GM12878 (cell line): ENCODE data around the gene PDE1C. TPM values are rescaled to one million over a fixed set of nuclear protein-coding genes. Genes with fewer than 3 reads are reported as not detected.
A peak's percentile ranks its signal among the peaks of the same experiment; 100 is the strongest.

ENCODE experiments used
- BCL11A ChIP-seq: IDR thresholded peaks from 2 replicates; pipeline ENCODE4 v1.6.1; 2011; ENCODE audit warnings: low read depth, low read length
- CREB1 ChIP-seq: IDR thresholded peaks from 2 replicates; pipeline ENCODE4 v1.6.1; 2012; ENCODE audit warnings: low read depth, mild to moderate bottlenecking, inconsistent platforms
- EP300 ChIP-seq, 2 experiments: fragments of 150-350 bp in 1 of 2; IDR thresholded peaks; 2 replicates each; pipeline ENCODE4 v1.6.1; 2011 to 2012; ENCODE audit warnings: low read depth in 2 of 2, low read length in 2 of 2, borderline replicate concordance in 1 of 2, improper control_type of control experiment in 1 of 2, inconsistent platforms in 1 of 2; ENCODE audit not compliant: control insufficient read depth in 1 of 2
- EZH2 ChIP-seq: IDR thresholded peaks from 2 replicates; pipeline ENCODE4 v1.6.1; 2012; ENCODE audit warnings: low read depth, mild to moderate bottlenecking, control low read depth, inconsistent platforms, low read length, borderline replicate concordance; ENCODE audit not compliant: control insufficient read depth
- IKZF1 ChIP-seq: fragments of 450-650 bp; conservative IDR thresholded peaks from 2 replicates; pipeline ENCODE4 v1.6.1; 2017; ENCODE audit warnings: antibody characterized with exemption, mild to moderate bottlenecking
- IKZF2 ChIP-seq, 2 experiments: fragments of 450-650 bp; IDR thresholded peaks; 2 replicates each; pipeline ENCODE4 v1.6.1; 2017; ENCODE audit warnings: mild to moderate bottlenecking in 2 of 2, moderate library complexity in 2 of 2
- JUND ChIP-seq: IDR thresholded peaks from 2 replicates; pipeline ENCODE4 v1.6.1; 2012; ENCODE audit warnings: low read depth, mild to moderate bottlenecking, low read length, improper control_type of control experiment, moderate library complexity
- MTA2 ChIP-seq: fragments of 450-650 bp; IDR thresholded peaks from 2 replicates; pipeline ENCODE4 v1.6.1; 2016; ENCODE audit warnings: low read depth, mild to moderate bottlenecking, moderate library complexity
- NFIC ChIP-seq: IDR thresholded peaks from 2 replicates; pipeline ENCODE4 v1.6.1; 2012; ENCODE audit warnings: low read depth, mild to moderate bottlenecking, inconsistent platforms, low read length, moderate library complexity
- POLR2AphosphoS5 ChIP-seq: IDR thresholded peaks from 2 replicates; pipeline ENCODE4 v1.6.1; 2011; ENCODE audit warnings: mild to moderate bottlenecking, low read length, inconsistent platforms
- SMC3 ChIP-seq: IDR thresholded peaks from 2 replicates; pipeline ENCODE4 v1.6.1; 2011; ENCODE audit warnings: low read length, improper control_type of control experiment, borderline replicate concordance
- TCF12 ChIP-seq: IDR thresholded peaks from 2 replicates; pipeline ENCODE4 v1.6.1; 2011; ENCODE audit warnings: low read depth, mild to moderate bottlenecking, low read length
- polyA plus RNA-seq, 11 experiments: library from polyadenylated mRNA; depleted of rRNA in 4 of 11; unstranded in 6 of 11; stranded (reverse) in 5 of 11; fragments of >200 nt; fragmentation: Nextera tagmentation in 4 of 11; fragmentation: Illumina TruSeq in 1 of 11; extraction: Ambion mirVana in 4 of 11; extraction: Trizol in 1 of 11; gene quantifications; 1 replicate in 1 of 11; 2 replicates in 10 of 11; pipeline versions ENCODE4 v1.2.1 to v1.2.3, GENCODE V29; 2011 to 2016; ENCODE audit warnings: inconsistent platforms in 2 of 11, missing spikeins in 2 of 11, low read depth in 1 of 11
- total RNA-seq, 4 experiments: library from RNA; depleted of rRNA in 3 of 4; stranded (reverse); fragments of >200 nt in 3 of 4; fragmentation: Illumina TruSeq in 1 of 4; extraction: Trizol in 1 of 4; gene quantifications; 2 replicates each; pipeline versions ENCODE4 v1.2.1 to v1.2.3, GENCODE V29; 2013 to 2021
- TF ChIP-seq, protein P1 (sequence below): fragments of 450-650 bp; IDR thresholded peaks from 2 replicates; pipeline ENCODE4 v1.6.1; 2018; ENCODE audit warnings: mild to moderate bottlenecking, low read depth, moderate library complexity; ENCODE audit not compliant: partially characterized antibody
- TF ChIP-seq, protein P2 (sequence below): fragments of 450-650 bp; IDR thresholded peaks from 2 replicates; pipeline ENCODE4 v1.6.1; 2017; ENCODE audit warnings: antibody characterized with exemption, mild to moderate bottlenecking, moderate library complexity
- TF ChIP-seq, protein P3 (sequence below): fragments of 450-650 bp; IDR thresholded peaks from 2 replicates; pipeline ENCODE4 v1.6.1; 2016; ENCODE audit warnings: mild to moderate bottlenecking
- TF ChIP-seq, protein P4 (sequence below): fragments of 450-650 bp; formaldehyde crosslinking; IDR thresholded peaks from 2 replicates; pipeline ENCODE4 v1.5.0; 2022; ENCODE audit warnings: mild to moderate bottlenecking, missing genetic modification characterization
- TF ChIP-seq, protein P5 (sequence below): IDR thresholded peaks from 2 replicates; pipeline ENCODE4 v1.6.1; 2012; ENCODE audit warnings: low read depth, low read length, improper control_type of control experiment

PDE1C gene
- total and polyA plus RNA-seq, 10 of the 15 experiments (the other 5 are each of a cell fraction or from before 2014, with no cell fraction given), result 0.29 to 2.3 (median 0.70) TPM

DNA sequence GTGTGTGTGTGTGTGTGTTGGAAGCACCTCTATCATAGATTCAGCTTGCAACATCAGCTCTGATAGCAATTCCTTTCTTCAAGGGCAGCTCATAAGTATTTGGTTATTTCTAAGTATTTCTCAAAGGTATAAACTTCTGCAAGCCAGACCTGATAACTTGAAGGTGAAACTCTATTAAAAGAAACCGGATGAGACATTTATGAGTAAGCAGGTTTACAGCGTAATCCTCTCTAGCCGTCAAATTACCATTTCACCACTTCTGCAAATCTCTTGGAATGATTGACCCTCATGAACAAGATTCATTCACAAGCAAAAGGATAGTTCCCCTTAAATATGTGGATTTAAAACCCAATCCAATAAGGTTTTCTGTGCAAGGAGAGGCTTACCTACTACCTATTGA is 23.1 kb downstream of the PDE1C start (continued):
- TF ChIP-seq POLR2AphosphoS5 (no peak), IKZF1 (peak; percentile 46), SMC3 (no peak), NFIC (no peak), BCL11A (no peak), CREB1 (no peak), EP300 (IDR thresholded peaks at IDR 0.05; ENCODE audit: borderline replicate concordance in 1 of 2, control insufficient read depth in 1 of 2, low read depth in 2 of 2, low read length in 2 of 2) (peak; percentile 27 to 36; a peak in 2 of 4 replicates), TCF12 (no peak), EZH2 (no peak), MTA2 (peak; percentile 70; the same call in 1 of the 2 replicates), JUND (no peak), IKZF2 (IDR thresholded peaks at IDR 0.05) (peak; percentile 27 to 55; a peak in 3 of 4 replicates)
- TF ChIP-seq, protein P1, sequence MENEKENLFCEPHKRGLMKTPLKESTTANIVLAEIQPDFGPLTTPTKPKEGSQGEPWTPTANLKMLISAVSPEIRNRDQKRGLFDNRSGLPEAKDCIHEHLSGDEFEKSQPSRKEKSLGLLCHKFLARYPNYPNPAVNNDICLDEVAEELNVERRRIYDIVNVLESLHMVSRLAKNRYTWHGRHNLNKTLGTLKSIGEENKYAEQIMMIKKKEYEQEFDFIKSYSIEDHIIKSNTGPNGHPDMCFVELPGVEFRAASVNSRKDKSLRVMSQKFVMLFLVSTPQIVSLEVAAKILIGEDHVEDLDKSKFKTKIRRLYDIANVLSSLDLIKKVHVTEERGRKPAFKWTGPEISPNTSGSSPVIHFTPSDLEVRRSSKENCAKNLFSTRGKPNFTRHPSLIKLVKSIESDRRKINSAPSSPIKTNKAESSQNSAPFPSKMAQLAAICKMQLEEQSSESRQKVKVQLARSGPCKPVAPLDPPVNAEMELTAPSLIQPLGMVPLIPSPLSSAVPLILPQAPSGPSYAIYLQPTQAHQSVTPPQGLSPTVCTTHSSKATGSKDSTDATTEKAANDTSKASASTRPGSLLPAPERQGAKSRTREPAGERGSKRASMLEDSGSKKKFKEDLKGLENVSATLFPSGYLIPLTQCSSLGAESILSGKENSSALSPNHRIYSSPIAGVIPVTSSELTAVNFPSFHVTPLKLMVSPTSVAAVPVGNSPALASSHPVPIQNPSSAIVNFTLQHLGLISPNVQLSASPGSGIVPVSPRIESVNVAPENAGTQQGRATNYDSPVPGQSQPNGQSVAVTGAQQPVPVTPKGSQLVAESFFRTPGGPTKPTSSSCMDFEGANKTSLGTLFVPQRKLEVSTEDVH, result no peak
- TF ChIP-seq, protein P2, sequence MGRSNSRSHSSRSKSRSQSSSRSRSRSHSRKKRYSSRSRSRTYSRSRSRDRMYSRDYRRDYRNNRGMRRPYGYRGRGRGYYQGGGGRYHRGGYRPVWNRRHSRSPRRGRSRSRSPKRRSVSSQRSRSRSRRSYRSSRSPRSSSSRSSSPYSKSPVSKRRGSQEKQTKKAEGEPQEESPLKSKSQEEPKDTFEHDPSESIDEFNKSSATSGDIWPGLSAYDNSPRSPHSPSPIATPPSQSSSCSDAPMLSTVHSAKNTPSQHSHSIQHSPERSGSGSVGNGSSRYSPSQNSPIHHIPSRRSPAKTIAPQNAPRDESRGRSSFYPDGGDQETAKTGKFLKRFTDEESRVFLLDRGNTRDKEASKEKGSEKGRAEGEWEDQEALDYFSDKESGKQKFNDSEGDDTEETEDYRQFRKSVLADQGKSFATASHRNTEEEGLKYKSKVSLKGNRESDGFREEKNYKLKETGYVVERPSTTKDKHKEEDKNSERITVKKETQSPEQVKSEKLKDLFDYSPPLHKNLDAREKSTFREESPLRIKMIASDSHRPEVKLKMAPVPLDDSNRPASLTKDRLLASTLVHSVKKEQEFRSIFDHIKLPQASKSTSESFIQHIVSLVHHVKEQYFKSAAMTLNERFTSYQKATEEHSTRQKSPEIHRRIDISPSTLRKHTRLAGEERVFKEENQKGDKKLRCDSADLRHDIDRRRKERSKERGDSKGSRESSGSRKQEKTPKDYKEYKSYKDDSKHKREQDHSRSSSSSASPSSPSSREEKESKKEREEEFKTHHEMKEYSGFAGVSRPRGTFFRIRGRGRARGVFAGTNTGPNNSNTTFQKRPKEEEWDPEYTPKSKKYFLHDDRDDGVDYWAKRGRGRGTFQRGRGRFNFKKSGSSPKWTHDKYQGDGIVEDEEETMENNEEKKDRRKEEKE, result no peak
- TF ChIP-seq, protein P3, sequence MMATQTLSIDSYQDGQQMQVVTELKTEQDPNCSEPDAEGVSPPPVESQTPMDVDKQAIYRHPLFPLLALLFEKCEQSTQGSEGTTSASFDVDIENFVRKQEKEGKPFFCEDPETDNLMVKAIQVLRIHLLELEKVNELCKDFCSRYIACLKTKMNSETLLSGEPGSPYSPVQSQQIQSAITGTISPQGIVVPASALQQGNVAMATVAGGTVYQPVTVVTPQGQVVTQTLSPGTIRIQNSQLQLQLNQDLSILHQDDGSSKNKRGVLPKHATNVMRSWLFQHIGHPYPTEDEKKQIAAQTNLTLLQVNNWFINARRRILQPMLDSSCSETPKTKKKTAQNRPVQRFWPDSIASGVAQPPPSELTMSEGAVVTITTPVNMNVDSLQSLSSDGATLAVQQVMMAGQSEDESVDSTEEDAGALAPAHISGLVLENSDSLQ, result peak; percentile 31; the same call in 1 of the 2 replicates
- TF ChIP-seq, protein P4, sequence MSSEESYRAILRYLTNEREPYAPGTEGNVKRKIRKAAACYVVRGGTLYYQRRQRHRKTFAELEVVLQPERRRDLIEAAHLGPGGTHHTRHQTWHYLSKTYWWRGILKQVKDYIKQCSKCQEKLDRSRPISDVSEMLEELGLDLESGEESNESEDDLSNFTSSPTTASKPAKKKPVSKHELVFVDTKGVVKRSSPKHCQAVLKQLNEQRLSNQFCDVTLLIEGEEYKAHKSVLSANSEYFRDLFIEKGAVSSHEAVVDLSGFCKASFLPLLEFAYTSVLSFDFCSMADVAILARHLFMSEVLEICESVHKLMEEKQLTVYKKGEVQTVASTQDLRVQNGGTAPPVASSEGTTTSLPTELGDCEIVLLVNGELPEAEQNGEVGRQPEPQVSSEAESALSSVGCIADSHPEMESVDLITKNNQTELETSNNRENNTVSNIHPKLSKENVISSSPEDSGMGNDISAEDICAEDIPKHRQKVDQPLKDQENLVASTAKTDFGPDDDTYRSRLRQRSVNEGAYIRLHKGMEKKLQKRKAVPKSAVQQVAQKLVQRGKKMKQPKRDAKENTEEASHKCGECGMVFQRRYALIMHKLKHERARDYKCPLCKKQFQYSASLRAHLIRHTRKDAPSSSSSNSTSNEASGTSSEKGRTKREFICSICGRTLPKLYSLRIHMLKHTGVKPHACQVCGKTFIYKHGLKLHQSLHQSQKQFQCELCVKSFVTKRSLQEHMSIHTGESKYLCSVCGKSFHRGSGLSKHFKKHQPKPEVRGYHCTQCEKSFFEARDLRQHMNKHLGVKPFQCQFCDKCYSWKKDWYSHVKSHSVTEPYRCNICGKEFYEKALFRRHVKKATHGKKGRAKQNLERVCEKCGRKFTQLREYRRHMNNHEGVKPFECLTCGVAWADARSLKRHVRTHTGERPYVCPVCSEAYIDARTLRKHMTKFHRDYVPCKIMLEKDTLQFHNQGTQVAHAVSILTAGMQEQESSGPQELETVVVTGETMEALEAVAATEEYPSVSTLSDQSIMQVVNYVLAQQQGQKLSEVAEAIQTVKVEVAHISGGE (CRISPR knock-in tag), result no peak
- TF ChIP-seq, protein P5, sequence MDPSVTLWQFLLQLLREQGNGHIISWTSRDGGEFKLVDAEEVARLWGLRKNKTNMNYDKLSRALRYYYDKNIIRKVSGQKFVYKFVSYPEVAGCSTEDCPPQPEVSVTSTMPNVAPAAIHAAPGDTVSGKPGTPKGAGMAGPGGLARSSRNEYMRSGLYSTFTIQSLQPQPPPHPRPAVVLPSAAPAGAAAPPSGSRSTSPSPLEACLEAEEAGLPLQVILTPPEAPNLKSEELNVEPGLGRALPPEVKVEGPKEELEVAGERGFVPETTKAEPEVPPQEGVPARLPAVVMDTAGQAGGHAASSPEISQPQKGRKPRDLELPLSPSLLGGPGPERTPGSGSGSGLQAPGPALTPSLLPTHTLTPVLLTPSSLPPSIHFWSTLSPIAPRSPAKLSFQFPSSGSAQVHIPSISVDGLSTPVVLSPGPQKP, result no peak
